HG02870 (cell line): ENCODE measurements around the gene OBSL1.

ENCODE experiments used
- ATAC-seq: cut with Tn5 transposase; IDR thresholded peaks from one replicate; pipeline ENCODE4 v1.9.1; 2021; ENCODE audit warnings: mild to moderate bottlenecking, moderate library complexity; ENCODE audit not compliant: unreplicated experiment

OBSL1 gene

GRCh38 chr2:219597552-219598307, 26.4 kb upstream of the OBSL1 start, which contains the start of gene STK11IP:
STK11IP (plus strand) TSS chr2:219597857; CDS start chr2:219598120, 263 bp downstream.
- ATAC-seq: peak; percentile 92

DNA sequence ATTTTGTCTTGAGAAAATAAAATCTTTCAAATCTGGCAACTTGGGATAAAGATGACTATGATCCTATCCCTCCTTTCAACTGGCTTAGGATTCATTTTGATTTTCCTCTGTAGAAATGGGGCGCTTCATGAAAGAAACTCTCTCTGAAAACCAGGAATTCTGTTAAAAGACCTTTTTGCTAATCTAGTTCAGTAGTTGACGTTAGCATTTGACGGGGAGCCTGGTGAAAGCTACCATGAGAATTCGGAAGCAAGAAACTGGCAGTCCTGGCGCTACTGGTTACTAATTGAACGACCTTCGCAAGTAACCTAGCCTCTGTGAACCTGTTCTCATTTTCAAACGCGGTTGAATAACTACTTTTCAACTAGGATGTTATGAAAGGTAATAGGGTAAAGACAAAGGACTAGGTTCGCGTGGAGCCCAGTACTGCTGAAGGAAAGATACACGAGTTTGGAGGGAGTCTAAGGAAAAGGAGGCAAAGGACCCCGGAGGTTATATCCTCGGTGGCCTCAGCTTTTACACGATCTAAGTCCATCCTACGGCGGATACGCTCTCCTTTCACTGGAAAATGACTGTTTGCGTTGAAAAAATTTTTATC, 25.7 kb upstream of the OBSL1 start:
- peak; percentile 0 for ATAC-seq

DNA sequence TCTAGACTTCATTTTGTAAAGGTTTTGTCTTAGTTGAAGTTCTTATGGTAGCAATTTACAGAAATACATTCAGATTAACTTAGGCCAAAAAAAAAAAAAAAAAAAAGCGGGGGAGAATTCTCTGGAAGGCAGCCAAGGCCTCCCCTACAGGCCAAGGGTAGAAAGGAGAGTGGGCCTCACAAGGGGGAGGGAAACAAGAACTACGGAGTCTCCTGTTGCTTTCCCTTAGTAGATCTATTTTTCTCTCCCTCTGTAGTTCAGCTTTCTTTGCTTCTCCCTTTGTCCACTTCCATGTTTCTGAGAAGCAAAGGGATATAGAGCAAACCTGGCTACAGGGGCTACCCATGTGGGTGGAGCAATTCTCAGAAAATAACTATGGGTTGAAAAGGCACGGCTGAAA, 23.9 kb upstream of the OBSL1 start:
- ATAC-seq: no peak

DNA sequence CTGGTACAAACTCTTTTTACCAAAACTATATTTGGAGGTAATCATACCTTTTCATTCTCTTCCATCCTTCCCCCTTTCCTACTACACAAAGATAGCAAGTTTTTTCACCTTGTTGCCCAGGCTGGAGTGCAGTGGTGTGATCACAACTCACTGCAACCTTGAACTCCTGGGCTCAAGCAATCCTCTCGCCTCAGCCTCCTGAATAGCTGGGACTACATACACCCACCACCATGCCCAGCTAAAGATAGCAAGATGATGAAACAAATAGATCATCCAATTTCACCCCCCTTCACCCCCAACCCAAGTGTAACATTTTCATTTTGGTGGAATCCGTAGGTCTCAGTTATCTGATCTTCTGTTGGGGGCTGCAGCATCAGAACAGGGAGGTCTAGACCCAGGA, 21.8 kb upstream of the OBSL1 start:
- ATAC-seq: no peak

DNA sequence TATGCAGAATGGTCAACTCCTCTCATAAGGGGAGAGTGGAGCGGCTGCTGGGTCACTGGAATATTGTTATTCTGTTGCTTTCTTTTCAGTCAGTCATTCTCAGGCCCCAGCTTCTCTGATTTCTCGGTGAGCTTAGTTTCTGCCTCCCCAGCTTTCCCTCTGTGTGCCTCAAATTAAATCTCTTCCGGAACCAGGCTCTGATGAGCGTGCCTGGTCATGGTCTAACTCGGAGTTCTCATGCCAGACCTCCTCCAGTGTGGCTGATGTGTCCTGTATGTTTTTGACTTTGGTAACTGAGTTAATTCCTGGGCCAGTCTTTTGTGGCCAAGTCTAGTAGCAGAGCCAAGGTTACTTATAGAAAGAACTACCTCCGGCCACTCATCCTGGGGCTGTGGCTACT, 21.4 kb upstream of the OBSL1 start:
- ATAC-seq: no peak

GRCh38 chr2:219591091-219591490, 19.8 kb upstream of the OBSL1 start:
- ATAC-seq: no peak

DNA sequence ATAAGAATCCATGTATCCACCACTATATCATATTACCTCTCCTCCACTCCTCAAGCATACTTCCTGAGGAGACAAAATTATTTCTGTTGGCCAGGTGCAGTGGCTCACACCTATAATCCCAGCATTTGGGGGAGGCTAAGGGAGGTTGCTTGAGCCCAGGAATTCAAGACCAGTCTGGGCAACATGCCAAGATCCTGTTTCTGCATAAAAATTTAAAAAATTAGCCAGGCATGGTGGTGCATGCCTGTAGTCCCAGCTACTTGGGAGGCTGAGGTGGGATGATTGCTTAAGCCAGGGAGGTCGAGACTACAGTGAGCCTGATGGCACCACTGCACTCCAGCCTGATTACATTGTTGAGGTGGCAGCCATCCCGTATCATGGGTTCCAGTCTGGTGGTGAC, 10.0 kb upstream of the OBSL1 start:
- ATAC-seq: no peak

GRCh38 chr2:219578811-219579613, 7.7 kb upstream of the OBSL1 start:
- ATAC-seq: no peak

- no peak for ATAC-seq
These were observed 5.4 kb upstream of the OBSL1 start for GRCh38 chr2:219576505-219577388.

- ATAC-seq: no peak
These were observed 4.5 kb upstream of the OBSL1 start for GRCh38 chr2:219575566-219576504.

- ATAC-seq: no peak
These were observed 3.4 kb upstream of the OBSL1 start for GRCh38 chr2:219574484-219575311.

- ATAC-seq: no peak
These were observed 1.8 kb upstream of the OBSL1 start for GRCh38 chr2:219573166-219573565.

DNA sequence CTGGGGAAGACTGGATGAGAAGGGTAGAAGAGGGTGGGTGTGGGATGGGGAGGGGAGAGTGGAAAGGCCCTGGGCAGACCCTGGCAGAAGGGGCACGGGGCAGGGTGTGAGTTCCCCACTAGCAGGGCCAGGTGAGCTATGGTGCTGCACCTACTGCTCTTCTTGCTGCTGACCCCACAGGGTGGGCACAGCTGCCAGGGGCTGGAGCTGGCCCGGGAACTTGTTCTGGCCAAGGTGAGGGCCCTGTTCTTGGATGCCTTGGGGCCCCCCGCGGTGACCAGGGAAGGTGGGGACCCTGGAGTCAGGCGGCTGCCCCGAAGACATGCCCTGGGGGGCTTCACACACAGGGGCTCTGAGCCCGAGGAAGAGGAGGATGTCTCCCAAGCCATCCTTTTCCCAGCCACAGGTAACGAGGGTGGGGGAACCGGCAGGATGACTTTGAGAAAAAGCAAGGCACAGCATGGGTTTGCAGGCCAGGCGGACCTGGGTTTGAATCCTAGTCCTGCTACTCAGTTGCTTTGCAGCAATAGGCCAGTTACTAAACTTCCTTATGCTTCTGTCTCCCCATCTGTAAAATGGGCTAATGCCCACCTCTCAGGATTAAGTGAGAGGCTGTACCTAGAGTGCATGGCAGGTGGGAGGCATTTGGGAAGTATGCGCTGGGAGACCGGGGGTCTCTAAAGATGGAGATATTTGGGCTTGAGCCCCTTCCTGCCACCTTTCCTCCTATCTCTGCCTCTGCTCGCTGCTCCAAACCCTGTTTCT, 1.1 kb upstream of the OBSL1 start, which contains the start of gene INHA:
Gene INHA, plus strand, starts transcription at position 74 of the 765 bp plus-strand sequence. Its CDS starts 65 bp downstream, at position 139.
- no peak for ATAC-seq

GRCh38 chr2:219570924-219571310, 422 bp downstream of the OBSL1 start:
- ATAC-seq: no peak

DNA sequence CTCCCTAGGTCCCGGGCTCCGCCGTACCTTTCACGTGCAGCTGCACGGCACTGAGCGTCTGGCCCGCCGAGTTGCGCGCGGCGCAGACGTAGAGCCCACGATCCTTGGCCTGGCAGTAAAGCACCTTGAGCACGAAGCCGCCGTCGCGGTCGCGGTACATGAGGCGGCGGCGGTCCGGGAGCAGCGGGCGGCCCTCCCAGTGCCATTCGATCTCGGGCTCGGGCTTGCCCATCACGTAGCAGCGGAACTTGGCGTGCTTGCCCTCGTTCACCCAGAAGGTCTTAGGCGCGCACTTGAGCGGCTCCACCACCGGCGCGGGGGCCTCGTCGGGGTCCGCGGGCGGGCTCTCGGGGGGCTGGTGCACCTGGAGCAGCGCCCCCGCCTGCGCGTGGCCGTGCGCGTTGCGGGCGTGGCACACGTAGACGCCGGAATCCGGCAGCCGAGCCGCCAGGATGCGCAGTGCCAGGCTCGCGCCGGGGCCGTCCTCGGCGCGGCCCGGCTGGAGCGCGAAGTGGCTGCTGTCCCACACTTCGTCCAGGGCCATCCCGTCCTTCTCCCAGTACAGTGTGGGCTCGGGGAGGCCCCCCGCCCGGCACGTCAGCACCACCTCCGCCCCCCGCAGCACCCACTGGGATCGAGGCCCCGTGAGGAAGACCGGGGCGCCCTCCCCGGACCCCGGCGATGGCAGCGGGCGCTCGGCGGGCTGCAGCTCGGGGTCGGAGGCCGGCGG, 980 bp downstream of the OBSL1 start:
- no peak for ATAC-seq

GRCh38 chr2:219569635-219570034, 1.7 kb downstream of the OBSL1 start:
- no peak for ATAC-seq

- ATAC-seq: no peak
These were observed 2.3 kb downstream of the OBSL1 start for GRCh38 chr2:219569041-219569440.
